Measurements from ENCODE around the gene SEPSECS. TPM values are rescaled to one million over a fixed set of nuclear protein-coding genes. Genes with fewer than 3 reads are reported as not detected.

The SEPSECS gene
- total and polyA plus RNA-seq, 9 of the 15 experiments (the other 6 are each of a cell fraction or from before 2014, with no cell fraction given), result 3.9 to 17.2 (median 7.9) TPM

GRCh38 chr4:25141592-25141991, 18.7 kb downstream of the SEPSECS start:
- Histone ChIP-seq H3K27me3 (ENCODE audit: control insufficient read depth in 2 of 2, insufficient read depth in 2 of 2, low read length in 2 of 2) (no peaks in the 10 kb centered on the region), H3K4me1 (replicated peaks in 1 of 2; ENCODE audit: control insufficient read depth in 2 of 2, insufficient read depth in 2 of 2, low read length in 2 of 2) (no peaks in the 10 kb centered on the region), H3K9ac (ENCODE audit: insufficient read depth in 1 of 2, low read depth in 2 of 2, low read length in 2 of 2) (no peak overlapping the region), H4K20me1 (replicated peaks; ENCODE audit: control insufficient read depth, insufficient read depth, low read length) (no peaks in the 10 kb centered on the region), H3K27ac (ENCODE audit: extremely low read depth, low read depth, low read length) (no peak overlapping the region; the same call in 2 of the 3 replicates), H3K9me3 (replicated peaks; ENCODE audit: control insufficient read depth, insufficient read depth, low read depth, low read length) (no peaks in the 10 kb centered on the region), H2AFZ (ENCODE audit: low read depth, low read length) (no peak overlapping the region), H3K4me2 (ENCODE audit: insufficient read depth, low read length) (no peak overlapping the region), H3K4me3 (no peak overlapping the region), H3K36me3 (ENCODE audit: control insufficient read depth, insufficient read depth, low read length) (0 out of 3 replicates have a peak, but pooled peaks cover 3% of the 10 kb centered on the region), H3K9me1 (ENCODE audit: control insufficient read depth, insufficient read depth, low read length) (no peaks in the 10 kb centered on the region), H3K79me2 (ENCODE audit: control insufficient read depth, insufficient read depth, low read length) (no peaks in the 10 kb centered on the region)
- in situ Hi-C loops (cut with MboI), result no loop called here
- intact Hi-C loops (cut with micrococcal nuclease), result loop anchor here (10.0 kb wide), 1 partner anchor 157 kb away; no protein-coding TSS in a partner anchor
- WGBS (ENCODE audit: insufficient coverage, low coverage, missing lambda C conversion rate), result 32% methylated on average over 4 of the region's 4 CpGs
- peak in 1 of 4 experiments; percentile 7 for DNase-seq (ENCODE audit: extremely low read depth in 1 of 4, low spot score in 3 of 4)
- ChIA-PET POLR2A (no interaction called here), CTCF (ENCODE audit: low intra/inter-chr PET ratio) (no interaction called here)
- BruUV-seq (replicated peaks), result no TSS peak
- FAIRE-seq, result no peak
- peak; percentile 53; the same call in 1 of the 3 replicates for ATAC-seq
- TF ChIP-seq HDAC6 (IDR thresholded peaks at IDR 0.05; ENCODE audit: low read depth, low read length) (no peak), ZNF592 (IDR thresholded peaks at IDR 0.05) (no peak), RFX5 (IDR thresholded peaks at IDR 0.05; ENCODE audit: low read depth, low read length) (no peak), USF2 (CRISPR knock-in tag; IDR thresholded peaks at IDR 0.05) (peak; percentile 56; the same call in 1 of the 2 replicates), MTA1 (IDR thresholded peaks at IDR 0.05; ENCODE audit: borderline replicate concordance) (no peak)
